NCI-H2227 treated with DMSO at 0.1 percent for 48 hours (cell line): ENCODE data around the gene ANO2.

Source experiments
- DNase-seq: peaks from one replicate; lab custom pipeline; 2025; lab: John Stamatoyannopoulos, UW

Gene ANO2

DNA sequence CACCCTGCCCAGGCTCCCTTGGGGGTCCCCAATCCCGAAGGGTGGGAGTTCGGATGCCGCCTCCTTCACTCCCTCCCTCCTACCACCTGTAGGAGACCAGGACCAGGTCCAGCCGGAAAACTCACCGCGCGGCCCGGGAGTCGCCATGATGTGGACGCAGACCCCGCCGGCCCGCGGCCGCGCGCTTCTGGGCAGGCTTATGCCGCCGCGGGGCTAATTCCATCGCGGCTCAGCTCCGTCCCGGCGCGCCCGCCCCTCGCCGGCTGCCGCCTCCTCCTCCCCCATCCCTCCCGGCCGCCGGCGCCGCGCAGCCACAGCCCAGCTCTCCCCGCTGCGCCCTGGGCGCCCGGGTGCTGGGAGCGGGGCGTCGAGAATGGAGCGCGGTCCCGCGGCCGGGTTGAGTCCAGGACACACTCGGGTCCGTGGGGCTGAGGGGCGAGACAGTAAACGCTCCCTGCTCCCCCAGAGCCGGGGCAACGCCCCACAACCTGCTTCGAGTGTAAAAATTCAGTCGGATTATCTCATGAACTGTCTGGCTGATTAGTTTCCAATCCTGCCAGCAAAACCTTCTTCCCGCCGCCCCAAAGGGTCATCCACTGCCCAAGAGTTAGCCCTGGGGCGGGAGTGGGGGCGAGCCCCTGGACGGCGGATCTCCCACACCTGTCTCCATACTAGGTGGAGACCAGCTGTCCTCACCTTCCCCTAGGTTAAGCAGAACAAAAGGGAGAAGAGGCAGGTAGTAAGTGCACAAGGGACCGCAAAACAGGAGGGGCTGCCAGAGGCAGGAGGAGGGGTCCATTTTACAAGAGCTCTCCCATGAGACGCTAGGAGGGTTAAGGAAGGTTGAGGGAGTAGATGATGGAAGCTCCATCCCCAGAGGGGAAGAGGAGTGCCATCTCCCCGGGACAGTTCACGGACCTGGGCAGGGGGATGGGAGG is at the start of gene ANO2:
Gene ANO2 (minus strand): TSS at position 189 of the 938 bp plus-strand sequence. CDS start 42 bp downstream, at position 147.
- DNase-seq, result peak; percentile 27

DNA sequence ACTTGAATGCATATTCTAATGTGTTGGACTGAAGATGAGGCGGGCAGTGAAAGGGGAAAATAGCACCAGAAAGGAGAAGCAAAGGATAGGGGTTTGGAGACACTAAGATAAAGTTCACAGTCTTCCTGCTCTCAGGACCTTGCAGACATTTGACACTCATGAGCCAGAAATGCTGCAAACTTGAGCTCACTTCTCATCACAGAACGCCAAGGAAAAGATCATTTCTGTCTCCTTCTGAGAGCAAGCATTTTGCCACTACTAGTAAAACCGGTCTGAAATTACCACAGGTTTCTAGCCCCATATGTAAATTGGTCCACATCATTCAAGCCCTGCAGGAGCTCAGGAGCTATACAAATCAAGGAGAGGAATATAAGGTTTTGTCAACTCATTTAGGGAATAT is 44.6 kb upstream of the ANO2 start:
- no peak for DNase-seq

DNA sequence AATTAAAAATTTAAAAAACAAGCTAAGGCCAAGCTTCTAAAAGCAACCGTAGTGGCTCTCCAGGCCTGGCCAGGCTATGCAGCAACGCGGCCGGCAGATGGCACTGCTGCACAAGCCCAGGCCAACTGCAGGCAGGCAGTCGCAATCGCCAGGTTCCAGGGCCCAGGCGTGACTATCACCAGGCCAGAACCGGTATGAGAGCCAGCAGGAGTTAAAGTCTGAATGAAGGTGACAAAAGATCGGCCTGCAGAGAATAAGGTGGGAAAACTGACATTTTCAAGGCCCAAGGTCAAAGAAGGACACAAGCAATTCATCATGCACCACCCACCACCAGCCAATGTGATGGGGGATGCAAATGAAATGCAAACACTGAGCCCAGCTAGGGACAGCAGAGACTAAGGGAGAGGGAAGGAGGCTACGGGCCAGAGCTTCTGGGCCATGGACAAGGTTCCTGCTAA is 43.6 kb upstream of the ANO2 start:
- peak; percentile 52 for DNase-seq

DNA sequence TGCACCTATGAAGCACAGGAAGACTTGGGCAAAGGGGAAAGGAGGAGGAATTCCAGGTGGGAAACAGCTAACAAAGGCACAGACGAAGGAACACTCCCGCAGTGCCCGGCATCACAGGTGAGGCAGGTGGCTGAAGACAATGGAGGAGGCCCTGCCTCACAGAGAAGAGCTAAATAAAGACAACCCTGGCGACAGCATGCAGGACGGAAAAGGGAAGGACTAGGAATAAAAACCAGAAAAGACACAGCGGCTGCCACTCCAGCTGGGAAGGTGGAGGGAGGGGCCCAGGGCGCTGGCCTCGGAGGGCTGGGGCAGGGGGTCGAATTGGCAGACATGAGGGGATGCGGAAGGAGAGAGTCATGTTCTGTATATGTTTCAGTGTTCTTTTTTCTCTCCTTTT is 43.0 kb upstream of the ANO2 start:
- no peak for DNase-seq

DNA sequence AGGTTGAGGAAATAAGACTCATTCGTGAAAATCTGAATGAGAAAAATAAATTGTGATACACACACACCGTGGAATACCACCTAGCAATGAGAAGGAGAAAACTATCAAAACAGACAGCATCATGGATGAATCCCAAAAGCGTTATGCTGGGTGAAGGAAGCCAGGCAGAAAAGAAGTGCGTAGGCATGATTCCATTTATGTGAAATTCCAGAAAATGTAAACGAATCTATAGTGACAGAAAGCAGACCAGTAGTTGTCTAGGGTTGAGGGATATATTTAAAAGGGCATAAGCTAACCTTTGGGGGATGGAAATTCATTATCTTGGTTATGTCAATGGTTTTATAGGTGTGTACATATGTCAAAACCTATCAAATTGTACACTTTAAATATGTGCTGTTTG is 42.5 kb upstream of the ANO2 start:
- DNase-seq, result no peak

DNA sequence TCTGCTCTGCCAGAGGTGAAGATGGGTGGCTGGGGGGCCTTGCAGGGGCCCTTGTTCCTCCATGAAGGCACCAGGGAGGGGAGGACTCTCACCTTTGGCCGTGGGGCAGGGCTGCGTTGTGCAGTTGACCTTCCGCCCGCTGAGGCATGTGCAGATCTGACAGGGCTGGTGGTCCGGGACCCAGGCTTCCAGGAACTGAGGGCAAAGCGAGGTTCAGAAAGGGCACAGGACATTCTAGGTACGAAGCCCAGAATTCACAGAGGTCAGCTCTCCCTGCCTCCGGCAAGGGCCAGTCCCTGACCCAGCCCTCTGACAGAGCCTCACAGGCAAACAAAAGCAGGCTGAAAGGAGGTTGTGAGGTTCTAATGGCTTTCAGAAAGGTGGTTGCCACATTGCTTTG is 40.4 kb upstream of the ANO2 start:
- no peak for DNase-seq

DNA sequence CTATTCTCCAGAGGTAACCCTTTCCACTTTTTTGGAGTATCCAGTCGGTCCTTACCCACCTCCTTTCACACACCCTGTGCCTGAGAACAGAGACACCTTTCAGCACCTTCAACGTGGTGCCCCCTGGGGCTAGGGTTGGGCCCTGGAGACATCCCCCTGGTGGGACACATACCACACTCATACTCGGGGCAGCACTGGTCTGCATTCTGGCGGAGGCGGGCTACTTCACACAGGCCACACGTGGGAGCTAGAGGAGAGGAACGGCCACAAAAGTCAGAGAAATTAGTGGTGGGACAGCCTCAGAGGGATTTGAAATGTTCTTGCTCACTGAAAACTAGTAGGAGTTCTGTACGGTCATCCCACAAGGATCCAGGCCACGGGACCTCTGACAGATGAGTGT is 39.8 kb upstream of the ANO2 start:
- no peak for DNase-seq

DNA sequence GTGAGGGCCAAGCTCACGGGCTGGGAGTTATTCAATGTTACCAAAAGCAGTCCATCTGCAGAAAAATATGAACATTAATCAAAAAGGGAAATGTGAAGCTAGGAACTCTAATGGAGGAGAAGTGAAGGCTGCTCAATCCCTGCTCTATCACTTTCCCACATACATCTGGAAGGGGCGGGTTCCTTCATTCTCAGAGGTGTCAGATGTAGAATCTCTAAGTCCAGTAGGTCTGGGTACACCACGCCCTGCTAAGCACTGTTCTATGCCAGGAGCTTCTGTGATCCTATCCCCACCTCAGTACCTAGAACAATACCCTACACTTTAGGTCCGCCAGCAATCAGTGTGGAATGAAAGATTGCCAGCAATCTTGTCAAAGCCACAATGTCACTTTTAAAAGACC is 37.0 kb upstream of the ANO2 start:
- no peak for DNase-seq

DNA sequence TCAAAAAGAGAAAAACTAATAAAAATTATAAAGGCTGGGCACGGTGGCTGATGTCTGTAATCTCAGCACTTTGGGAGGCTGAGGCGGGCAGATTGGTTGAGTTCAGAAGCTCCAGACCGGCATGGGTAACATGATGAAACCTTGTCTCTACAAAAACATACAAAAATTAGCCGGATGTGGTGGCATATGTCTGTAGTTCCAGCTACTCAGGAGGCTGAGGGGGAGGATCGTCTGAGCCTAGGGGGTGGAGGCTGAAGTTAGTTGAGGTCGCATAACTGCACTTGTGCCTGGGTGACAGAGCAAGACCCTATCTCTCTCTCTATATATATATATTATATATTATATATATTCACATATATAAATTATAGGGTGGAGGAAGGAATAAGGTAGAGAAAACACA is 32.5 kb upstream of the ANO2 start:
- DNase-seq, result no peak

DNA sequence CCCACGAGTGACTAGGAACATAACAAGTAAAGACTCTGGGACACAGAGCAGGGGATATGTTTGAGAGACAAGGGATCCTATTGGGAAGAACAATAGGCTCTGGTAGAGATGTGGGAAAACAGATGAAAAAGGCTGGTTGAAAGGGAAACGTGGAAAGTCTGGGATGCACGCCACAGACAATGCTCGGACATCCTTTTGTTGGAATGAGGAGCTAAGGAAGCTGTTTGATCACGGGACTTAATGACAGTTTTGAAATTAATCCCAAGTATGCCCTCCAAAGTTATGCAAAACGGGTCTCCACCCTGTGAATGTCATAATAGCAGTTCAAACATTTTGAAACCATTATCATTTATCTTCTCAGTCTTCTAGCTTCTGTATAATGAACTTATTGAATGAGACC is 31.7 kb upstream of the ANO2 start:
- no peak for DNase-seq

DNA sequence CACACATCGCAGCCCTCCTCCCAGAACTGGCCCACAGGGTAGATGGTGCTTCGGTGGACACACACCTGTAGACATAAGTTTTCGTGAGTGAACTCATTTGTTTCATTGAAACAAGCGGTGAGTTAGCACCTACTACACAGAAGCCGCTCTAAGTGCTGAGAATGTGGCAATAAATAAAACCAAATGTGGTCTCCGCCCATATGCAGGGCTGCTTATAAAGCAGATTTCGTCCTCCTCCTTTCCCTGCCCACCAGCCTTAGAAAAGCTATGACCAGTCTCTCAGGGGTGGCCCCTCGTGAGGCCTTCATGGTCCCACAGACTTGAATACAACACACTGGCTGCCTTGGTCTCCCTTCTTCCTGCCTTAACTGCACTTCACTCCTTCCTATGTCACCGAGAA is 31.1 kb upstream of the ANO2 start:
- DNase-seq, result no peak

DNA sequence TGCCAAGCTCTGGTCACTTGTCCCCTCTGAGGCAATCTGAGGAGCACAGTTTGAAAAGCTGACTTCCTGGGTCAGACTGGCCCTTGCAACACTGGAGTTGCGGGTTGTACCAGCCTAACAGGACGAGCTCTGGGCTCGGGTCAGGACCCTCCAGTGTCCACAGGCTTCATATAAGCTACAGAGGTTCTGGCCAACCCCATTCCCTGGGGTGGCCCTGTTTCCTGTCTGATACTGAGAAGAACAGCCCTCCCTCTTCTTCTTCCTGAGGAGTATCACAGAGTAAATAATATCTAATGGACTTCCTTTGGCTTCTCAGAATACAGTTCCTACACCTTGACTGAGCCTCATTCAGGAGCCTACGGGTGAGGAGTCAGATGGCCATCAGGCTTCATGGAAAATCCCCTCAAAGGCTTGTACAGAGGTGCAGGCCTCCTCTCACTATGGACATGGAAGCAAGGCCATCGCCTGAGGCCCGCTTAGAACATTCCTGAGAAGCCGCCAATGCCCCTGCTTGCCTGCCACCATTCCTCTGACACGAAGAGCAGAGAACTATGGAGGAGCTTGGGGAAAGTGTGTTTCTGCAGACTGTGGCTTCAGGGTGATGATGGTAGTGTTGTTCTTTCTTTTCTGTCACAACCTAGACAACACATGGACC is 28.5 kb upstream of the ANO2 start:
- no peak for DNase-seq

DNA sequence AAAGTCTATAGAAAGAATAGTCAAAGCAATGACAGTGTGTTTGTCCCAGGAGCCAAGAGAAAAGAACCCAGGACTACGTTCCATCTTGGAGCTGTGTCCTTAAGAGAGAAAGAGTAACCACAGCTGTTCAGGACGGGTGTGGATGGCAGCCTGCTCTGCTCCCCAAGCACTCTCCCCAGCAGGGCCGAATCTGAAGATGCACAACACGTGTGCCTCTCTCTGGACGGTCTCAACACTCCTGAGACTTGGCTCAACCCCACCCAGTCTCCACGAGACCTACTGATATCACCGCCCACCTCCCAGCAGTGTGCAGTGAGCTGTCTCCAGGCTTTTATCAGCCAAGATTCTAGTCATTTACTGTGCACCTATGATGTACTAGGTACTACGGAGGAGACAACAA is 27.3 kb upstream of the ANO2 start:
- DNase-seq, result no peak

DNA sequence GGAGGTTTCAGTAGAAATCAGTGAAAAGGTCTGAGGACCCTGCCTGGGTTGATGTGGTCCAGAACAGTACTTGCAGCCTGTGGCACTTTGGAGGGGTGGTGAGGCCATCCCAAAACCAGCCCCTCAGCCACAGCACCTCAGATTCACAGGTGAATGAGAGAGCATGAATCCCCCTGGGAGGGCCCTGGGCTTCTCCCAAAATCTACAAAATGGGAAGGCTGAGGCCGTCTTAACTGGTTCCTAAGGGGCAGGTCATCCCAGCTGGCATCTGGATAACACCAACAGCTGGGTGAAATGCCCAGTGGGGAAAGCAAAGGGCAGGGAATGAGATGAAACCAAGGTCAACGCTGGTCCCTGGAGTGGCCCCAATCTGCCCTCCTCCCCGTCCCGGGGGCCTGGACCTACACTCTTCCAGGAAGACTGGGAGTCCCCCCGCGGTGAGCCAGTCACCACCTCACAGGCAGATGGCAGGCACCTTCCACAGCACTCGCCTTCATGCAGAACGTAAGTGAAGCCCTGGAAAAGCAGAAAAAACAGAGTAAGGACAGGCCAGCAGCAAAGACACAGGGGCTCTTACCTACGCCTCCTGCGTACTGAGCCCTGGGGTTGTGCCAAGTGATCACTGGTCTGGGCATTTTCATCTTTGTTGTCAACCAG is 26.3 kb upstream of the ANO2 start:
- no peak for DNase-seq

DNA sequence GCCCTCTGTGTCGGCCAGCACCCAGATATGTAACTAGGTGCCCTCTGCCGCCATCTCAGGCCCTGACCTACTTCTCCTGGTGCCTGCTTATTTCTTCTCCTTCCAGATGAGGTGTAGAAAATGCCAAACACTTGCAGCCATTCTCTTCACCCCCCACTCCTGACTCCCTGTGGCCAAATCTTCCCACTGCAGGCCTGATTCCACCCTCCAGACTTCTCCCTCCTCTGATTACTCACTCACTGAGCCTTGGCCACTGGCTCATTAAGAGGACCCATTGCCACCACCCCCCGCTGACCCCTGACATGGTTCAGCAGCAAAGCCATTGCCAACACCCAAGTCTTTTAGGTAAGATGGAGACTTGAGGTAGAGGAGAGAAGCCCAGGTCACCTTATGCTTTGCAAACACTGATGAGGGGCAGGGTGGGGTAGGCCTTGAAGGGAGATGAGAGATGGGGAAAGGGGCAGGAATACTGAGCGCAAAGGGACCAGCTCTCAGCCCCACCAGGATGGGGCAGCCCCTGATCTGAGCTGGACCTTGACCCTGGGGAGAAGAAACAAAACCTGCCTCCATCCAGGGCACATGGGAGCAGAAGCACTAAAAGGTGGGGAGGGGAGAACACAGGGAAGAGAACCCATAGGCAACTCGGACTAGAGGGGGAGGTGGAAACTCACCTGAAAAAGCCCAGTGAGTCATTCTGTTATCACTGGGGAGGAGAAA is 25.1 kb upstream of the ANO2 start:
- DNase-seq, result no peak

DNA sequence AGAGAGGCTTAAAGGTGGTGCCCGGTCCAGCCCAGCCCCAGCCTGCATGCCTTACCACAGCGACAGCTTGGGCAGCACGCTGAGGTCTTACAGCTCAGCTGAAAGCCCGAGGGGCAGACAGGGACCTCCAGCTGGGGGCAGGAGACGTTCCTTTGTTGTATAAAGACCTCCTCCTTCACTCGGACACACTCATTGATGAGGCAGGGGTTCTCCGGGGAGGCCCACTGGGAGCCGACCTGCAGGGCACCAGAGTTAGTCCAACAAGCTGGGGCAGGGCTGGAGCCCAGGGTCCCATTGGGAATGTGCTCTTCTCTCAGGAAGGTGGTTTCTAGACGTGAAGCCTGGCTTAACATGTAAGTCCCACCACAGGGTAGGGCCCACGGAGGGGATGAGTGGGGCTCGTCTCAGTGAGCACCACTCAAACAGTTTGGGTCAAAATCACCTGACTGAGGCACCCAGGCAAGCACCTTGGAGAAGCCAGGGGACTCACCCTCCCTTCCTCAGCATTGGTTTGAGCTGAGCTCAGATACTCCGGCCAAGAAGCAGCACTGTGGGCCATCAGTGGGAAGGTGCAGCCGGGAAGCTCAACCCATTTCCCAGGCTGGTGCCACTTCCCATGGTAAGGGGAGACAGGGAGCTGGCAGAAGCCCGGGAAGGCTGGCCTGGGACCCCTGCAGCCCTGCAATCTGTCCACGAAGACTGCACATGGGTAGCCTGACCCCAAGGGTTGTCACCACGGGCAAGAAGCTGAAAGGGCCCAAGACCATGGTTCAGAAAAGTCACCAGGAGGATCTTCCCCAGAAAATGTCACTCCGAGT is 24.3 kb upstream of the ANO2 start:
- no peak for DNase-seq

DNA sequence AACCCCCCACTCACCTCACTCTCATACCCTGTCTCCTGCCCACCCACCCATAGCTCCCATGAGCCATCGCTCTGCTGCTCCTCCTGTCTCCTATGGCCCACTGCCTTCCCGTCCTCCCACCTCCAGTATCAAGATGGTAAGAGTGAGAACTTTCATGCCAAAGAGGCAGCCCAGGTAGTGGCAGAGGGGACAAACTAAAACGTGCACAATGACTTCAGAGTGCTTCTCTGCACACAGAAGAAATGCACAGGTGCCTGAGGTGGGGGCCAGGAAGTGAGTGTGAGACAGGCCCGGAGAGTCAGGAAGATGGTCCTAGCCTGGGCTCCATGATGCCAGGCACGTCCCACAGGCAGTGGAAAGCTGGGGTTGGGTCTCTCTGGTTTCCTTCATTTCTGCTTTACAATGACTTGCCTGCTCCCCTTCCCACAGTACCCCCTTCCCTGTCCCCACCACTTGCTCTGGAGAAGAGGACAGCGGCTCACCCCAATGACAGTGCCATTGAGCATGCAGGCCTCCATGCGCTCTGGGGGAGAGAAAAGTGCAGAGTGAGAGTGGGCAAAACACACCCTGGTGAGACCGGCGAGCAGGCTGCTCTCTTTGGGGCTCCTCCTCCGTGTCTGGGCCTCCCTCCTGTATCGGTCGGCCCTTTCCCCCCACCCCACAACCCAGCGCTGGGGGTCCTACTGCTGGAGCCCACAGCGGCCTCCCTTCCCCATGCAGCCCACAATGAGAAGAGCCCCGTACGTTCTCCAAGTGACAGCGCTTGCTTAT is 22.8 kb upstream of the ANO2 start:
- no peak for DNase-seq

DNA sequence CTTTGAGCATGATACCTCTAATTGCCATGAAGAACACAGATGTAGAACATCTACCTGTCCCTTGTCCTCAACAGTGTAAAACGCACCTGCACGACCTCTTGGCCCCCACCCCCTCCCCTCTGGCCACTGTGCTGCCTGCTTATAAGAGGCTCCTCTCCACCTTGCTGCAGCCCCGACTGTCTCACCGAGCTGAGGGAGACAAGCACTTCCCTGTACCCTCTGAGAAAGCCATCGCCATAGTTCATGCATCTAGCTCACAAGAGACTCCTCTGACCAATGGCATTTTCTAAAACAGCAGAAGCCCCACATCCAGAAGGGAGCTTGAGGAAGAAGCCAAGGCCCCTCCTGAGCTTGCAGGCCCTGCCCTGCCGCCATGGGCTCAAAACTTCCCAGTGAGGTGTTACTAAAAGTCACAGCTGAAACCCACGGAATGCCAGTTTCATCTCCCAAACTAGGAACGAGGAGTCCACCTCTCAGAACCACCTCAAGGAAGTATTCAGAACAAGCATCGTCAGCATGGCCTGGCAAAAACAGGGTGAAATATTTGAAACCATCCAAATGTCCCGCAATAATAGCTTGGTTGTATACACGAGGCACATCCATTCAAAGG is 21.5 kb upstream of the ANO2 start:
- DNase-seq, result no peak

DNA sequence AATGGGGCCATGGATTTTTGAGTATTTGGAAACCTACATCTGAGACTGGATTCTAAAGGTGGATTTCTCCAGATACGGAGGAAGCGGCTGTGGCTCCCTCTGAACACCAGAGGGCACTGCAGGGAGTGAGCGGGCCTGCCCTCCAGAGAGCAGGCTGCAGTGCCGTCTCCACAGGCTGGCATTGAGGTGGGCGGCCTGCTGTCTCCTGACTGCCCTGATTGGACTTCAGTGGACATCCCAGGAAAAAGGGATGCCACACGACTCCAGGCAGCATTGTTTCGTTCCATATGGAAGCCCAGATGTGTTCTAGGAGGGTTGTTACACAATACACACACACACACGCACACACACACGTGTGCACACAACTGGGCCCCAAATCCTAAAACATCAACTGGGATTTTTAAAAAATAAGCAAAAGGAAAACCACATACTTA is 20.9 kb upstream of the ANO2 start:
- DNase-seq, result no peak
